WTC11 (cell line): ENCODE results near the gene RAB43. TPM values are rescaled to one million over a fixed set of nuclear protein-coding genes. Genes with fewer than 3 reads are reported as not detected.
"Not testable (repeated sequence)": the region's sequence is repeated elsewhere in the genome, so short reads cannot be mapped to it uniquely, and the experiment has no call there.

Experiments used
- ATAC-seq: fragments of 200-7000 bp; cut with Tn5 transposase; 2 replicates; pipeline ENCODE4 v1.10.0; 2021; ENCODE audit warnings: mild to moderate bottlenecking, moderate library complexity
- Bru-seq: library from RNA; stranded (reverse); fragments of 400-500 nt; gene quantifications from one replicate; lab custom pipeline; 2021; lab: Mats Ljungman, UMichigan
- CTCF ChIA-PET: fragments of 300-600 bp; sonication (Branson Sonifier 250); formaldehyde crosslinking; loops from one replicate; lab custom pipeline; 2021; ENCODE audit warnings: antibody characterized with exemption; lab: Charles Lee
- POLR2A ChIA-PET: fragments of 350-600 bp; sonication (Branson Sonifier 250); formaldehyde crosslinking; loops from one replicate; lab custom pipeline; 2021; ENCODE audit warnings: antibody characterized with exemption; lab: Charles Lee
- DNase-seq: peaks from one replicate; pipeline ENCODE4 v3.0.0; 2021; ENCODE audit warnings: low spot score
- H3K27ac Mint-ChIP-seq: 2 replicates; pipeline ENCODE4 v1.8.0; 2021; ENCODE audit warnings: mixed read lengths
- H3K27me3 Mint-ChIP-seq: 2 replicates; pipeline ENCODE4 v1.8.0; 2021; ENCODE audit warnings: low read depth, mild to moderate bottlenecking, moderate library complexity, mixed read lengths
- H3K36me3 Mint-ChIP-seq: 2 replicates; pipeline ENCODE4 v1.8.0; 2021; ENCODE audit warnings: mixed read lengths
- H3K4me1 Mint-ChIP-seq: 2 replicates; pipeline ENCODE4 v1.8.0; 2022; ENCODE audit warnings: mixed read lengths
- H3K4me3 Mint-ChIP-seq: 2 replicates; pipeline ENCODE4 v1.8.0; 2021; ENCODE audit warnings: mild to moderate bottlenecking, moderate library complexity, mixed read lengths
- H3K9me3 Mint-ChIP-seq: 2 replicates; pipeline ENCODE4 v1.8.0; 2021; ENCODE audit warnings: mixed read lengths
- CREM ChIP-seq: sonication (generic); formaldehyde crosslinking; IDR thresholded peaks from 2 replicates; pipeline ENCODE4 v1.8.1; 2022; ENCODE audit warnings: mild to moderate bottlenecking, missing genetic modification reagents, moderate library complexity
- ETV6 ChIP-seq: sonication (generic); formaldehyde crosslinking; IDR thresholded peaks from 2 replicates; pipeline ENCODE4 v1.8.1; 2022; ENCODE audit warnings: mild to moderate bottlenecking, missing genetic modification reagents
- FOXJ3 ChIP-seq: sonication (generic); formaldehyde crosslinking; IDR thresholded peaks from 2 replicates; pipeline ENCODE4 v1.9.0; 2021; ENCODE audit warnings: missing genetic modification reagents, mild to moderate bottlenecking, borderline replicate concordance
- JUN ChIP-seq: sonication (generic); formaldehyde crosslinking; IDR thresholded peaks from 2 replicates; pipeline ENCODE4 v1.8.0; 2023; ENCODE audit warnings: mild to moderate bottlenecking, missing genetic modification reagents
- MLX ChIP-seq: sonication (generic); formaldehyde crosslinking; IDR thresholded peaks from 2 replicates; pipeline ENCODE4 v1.8.1; 2023; ENCODE audit warnings: mild to moderate bottlenecking, missing genetic modification reagents, moderate library complexity
- NFYB ChIP-seq: sonication (generic); formaldehyde crosslinking; conservative IDR thresholded peaks from 2 replicates; pipeline ENCODE4 v1.8.0; 2022; ENCODE audit warnings: low read depth, missing genetic modification reagents
- NR2C2 ChIP-seq: sonication (generic); formaldehyde crosslinking; IDR thresholded peaks from 2 replicates; pipeline ENCODE4 v1.8.0; 2022; ENCODE audit warnings: mild to moderate bottlenecking, missing genetic modification reagents
- NR3C1 ChIP-seq: sonication (generic); formaldehyde crosslinking; conservative IDR thresholded peaks from 2 replicates; pipeline ENCODE4 v1.8.1; 2023; ENCODE audit warnings: low read depth, mild to moderate bottlenecking, missing genetic modification reagents
- SP1 ChIP-seq: sonication (generic); formaldehyde crosslinking; conservative IDR thresholded peaks from 2 replicates; pipeline ENCODE4 v1.8.1; 2022; ENCODE audit warnings: missing genetic modification reagents
- ZNF138 ChIP-seq: sonication (generic); formaldehyde crosslinking; conservative IDR thresholded peaks from 2 replicates; pipeline ENCODE4 v1.8.1; 2022; ENCODE audit warnings: mild to moderate bottlenecking, moderate library complexity, missing genetic modification reagents
- ZNF219 ChIP-seq: sonication (generic); formaldehyde crosslinking; IDR thresholded peaks from 2 replicates; pipeline ENCODE4 v1.8.0; 2023; ENCODE audit warnings: missing genetic modification reagents, mild to moderate bottlenecking, borderline replicate concordance
- ZNF281 ChIP-seq: sonication (generic); formaldehyde crosslinking; IDR thresholded peaks from 2 replicates; pipeline ENCODE4 v1.8.0; 2023; ENCODE audit warnings: mild to moderate bottlenecking, missing genetic modification reagents
- ZNF512 ChIP-seq: sonication (generic); formaldehyde crosslinking; IDR thresholded peaks from 2 replicates; pipeline ENCODE4 v1.8.1; 2022; ENCODE audit warnings: missing genetic modification reagents, borderline replicate concordance
- long read RNA-seq, 3 experiments: library from RNA in 1 of 3; library from capped mRNA in 1 of 3; library from polyadenylated mRNA in 1 of 3; unstranded in 2 of 3; stranded (forward) in 1 of 3; transcript quantifications; one replicate each; pipeline ENCODE4 v2.0.0, GENCODE V29; 2021
- total RNA-seq: library from RNA; stranded (reverse); gene quantifications from 3 replicates; pipeline ENCODE4 v1.2.3, GENCODE V29; 2021

The RAB43 gene
- total RNA-seq: 20.2 to 34.5 TPM (median 21.0 TPM) in 3 replicates
- percentile 59 among the genes with signal in this experiment for Bru-seq, nascent RNA
- long read RNA-seq, experiment 1, full-length matches to known transcripts: 82 of 88 reads
- long read RNA-seq, experiment 1, partial matches to known transcripts: 2 of 88 reads
- long read RNA-seq, experiment 1, other reads (novel, unspliced or antisense): 4 of 88 reads
- long read RNA-seq, experiment 2, full-length matches to known transcripts: 11 of 32 reads
- long read RNA-seq, experiment 2, partial matches to known transcripts: 0 of 32 reads
- long read RNA-seq, experiment 2, other reads (novel, unspliced or antisense): 21 of 32 reads
- long read RNA-seq, experiment 3, full-length matches to known transcripts: 1 of 2 reads
- long read RNA-seq, experiment 3, partial matches to known transcripts: 0 of 2 reads
- long read RNA-seq, experiment 3, other reads (novel, unspliced or antisense): 1 of 2 reads

- ChIA-PET CTCF (interaction anchor here (0.6 to 5.5 kb wide), 16 partner anchors 11 to 220 kb away, joined by 3 to 54 read pairs (median 6); partner anchors contain the start of genes CFAP92 and COPG1), POLR2A (interaction anchor here (0.6 to 2.0 kb wide), 15 partner anchors 9 to 772 kb away, joined by 3 to 17 read pairs (median 4); partner anchors contain the start of genes CFAP92, COPG1 and TMCC1)
- peak; percentile 91 for ATAC-seq
- H3K4me3 Mint-ChIP-seq: peak within 1 kb of the TSS; percentile 83
- peaks cover 45% of the 10 kb centered on the region for H3K4me1 Mint-ChIP-seq
- TF ChIP-seq NR3C1 (CRISPR knock-in tag): no peak
- no peak for TF ChIP-seq JUN
- no peak for TF ChIP-seq ZNF281 (CRISPR knock-in tag)
- TF ChIP-seq NFYB (CRISPR knock-in tag): no peak
- TF ChIP-seq CREM (CRISPR knock-in tag): no peak
- TF ChIP-seq MLX: no peak
- TF ChIP-seq SP1: 0 out of 2 replicates have a peak, but pooled peaks have one; percentile 58
- peak; percentile 99 for DNase-seq
- peaks cover 4% of the 10 kb centered on the region; the same call in 1 of the 2 replicates for H3K27me3 Mint-ChIP-seq
- peak within 1 kb of the TSS; percentile 99 for H3K27ac Mint-ChIP-seq
- no peaks in the 10 kb centered on the region for H3K9me3 Mint-ChIP-seq
- no peaks in the 10 kb centered on the region for H3K36me3 Mint-ChIP-seq
Measured at GRCh38 chr3:129121792-129122411, at the start of gene RAB43. Gene RAB43, minus strand, starts transcription at chr3:129121804. Its CDS starts 315 bp downstream, at chr3:129121489.

- no peak overlapping the region for H3K4me3 Mint-ChIP-seq
- TF ChIP-seq ZNF138 (CRISPR knock-in tag) (no peak), ZNF512 (CRISPR knock-in tag) (no peak), ETV6 (CRISPR knock-in tag) (no peak), CREM (CRISPR knock-in tag) (0 out of 2 replicates have a peak, but pooled peaks have one; percentile 46), ZNF281 (CRISPR knock-in tag) (no peak), NR2C2 (CRISPR knock-in tag) (no peak), ZNF219 (CRISPR knock-in tag) (no peak), FOXJ3 (CRISPR knock-in tag) (no peak)
- CTCF ChIA-PET: interaction anchor here (1.8 kb wide), 1 partner anchor 79 kb away, joined by 7 read pairs; no protein-coding TSS in a partner anchor
- H3K27ac Mint-ChIP-seq: no peak overlapping the region
- ATAC-seq (no peak), DNase-seq (no peak)
- POLR2A ChIA-PET: interaction anchor here (1.6 kb wide), 1 partner anchor 148 kb away, joined by 3 read pairs; no protein-coding TSS in a partner anchor
- no peaks in the 10 kb centered on the region for H3K27me3 Mint-ChIP-seq
- no peaks in the 10 kb centered on the region for H3K9me3 Mint-ChIP-seq
- peaks cover 45% of the 10 kb centered on the region for H3K36me3 Mint-ChIP-seq
- peaks cover 7% of the 10 kb centered on the region for H3K4me1 Mint-ChIP-seq
Measured at GRCh38 chr3:129166579-129167332, 45.2 kb upstream of the RAB43 start.

GRCh38 chr3:129165594-129165993 is 44.0 kb upstream of the RAB43 start:
- peaks cover 34% of the 10 kb centered on the region for H3K36me3 Mint-ChIP-seq
- H3K4me1 Mint-ChIP-seq, DNase-seq, H3K27ac Mint-ChIP-seq, ATAC-seq, H3K9me3 Mint-ChIP-seq, H3K4me3 Mint-ChIP-seq, H3K27me3 Mint-ChIP-seq: not testable (repeated sequence)
- ChIA-PET CTCF (interaction anchor here (1.1 to 1.8 kb wide), 2 partner anchors 80 to 119 kb away, joined by 3 to 7 read pairs; no protein-coding TSS in a partner anchor), POLR2A (interaction anchor here (1.6 kb wide), 1 partner anchor 149 kb away, joined by 3 read pairs; no protein-coding TSS in a partner anchor)
